CD4-positive, alpha-beta T cell treated with Interferon gamma for 1 hour (primary cell): ENCODE measurements around the gene CCL1.
"Not testable (repeated sequence)": the region's sequence is repeated elsewhere in the genome, so short reads cannot be mapped to it uniquely, and the experiment has no call there.

Experiments used
- DNase-seq: peaks from one replicate; pipeline ENCODE4 v3.0.0-alpha.2; 2020

CCL1 gene

DNA sequence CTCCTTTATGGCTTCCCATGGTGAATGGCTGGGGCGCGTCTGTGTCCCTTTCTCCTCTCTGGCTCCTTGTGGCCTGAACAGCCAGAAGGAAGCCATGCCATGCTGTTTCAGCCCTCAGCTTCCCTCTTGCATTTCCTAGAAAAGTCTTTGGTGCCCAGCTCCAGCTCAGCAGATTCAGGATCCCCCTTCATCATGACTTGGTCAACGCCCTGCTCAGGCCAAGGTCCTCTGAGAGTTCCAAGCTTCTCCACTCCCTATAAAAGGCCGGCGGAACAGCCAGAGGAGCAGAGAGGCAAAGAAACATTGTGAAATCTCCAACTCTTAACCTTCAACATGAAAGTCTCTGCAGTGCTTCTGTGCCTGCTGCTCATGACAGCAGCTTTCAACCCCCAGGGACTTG is 6.8 kb downstream of the CCL1 start, which contains the start of gene CCL13:
Gene CCL13 (plus strand): TSS at position 287 of the 400 bp plus-strand sequence. CDS start 47 bp downstream, at position 334.
- DNase-seq, result no peak

DNA sequence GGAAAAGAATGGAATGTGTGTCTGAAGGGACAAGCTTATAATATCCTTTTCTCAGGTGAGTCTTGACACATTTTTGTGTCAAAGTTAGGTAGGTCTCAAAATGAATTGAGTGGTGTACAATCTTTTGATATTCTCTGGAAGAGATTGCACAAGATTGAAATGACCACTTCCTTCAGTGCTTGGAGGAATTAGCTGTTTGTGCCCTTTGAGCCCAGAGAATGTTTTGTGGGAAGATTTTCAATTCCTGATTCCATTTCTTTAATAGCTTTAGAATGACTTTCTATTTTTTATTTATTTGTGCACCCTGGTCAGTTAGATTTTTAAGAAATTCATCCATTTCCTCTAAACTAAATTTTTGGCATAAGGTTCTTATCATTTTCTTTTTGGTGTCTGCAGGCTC is 8.4 kb downstream of the CCL1 start:
- DNase-seq, result no peak

DNA sequence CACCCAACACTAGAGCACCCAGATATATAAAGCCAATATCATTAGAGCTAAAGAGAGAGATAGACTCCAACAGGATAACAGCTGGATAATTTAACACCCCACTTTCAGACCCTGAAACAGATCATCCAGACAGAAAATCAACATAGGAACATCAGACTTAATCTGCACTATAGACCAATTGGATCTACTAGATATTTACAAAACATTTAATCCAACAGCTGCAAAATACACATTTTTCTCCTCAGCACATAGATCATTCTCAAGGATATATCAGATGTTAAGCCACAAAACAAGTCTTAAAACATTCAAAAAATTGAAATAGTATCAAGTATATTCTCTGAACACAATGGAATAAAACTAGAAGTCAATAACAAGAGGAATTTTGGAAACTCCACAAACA is 10.8 kb downstream of the CCL1 start:
- DNase-seq, result no peak

DNA sequence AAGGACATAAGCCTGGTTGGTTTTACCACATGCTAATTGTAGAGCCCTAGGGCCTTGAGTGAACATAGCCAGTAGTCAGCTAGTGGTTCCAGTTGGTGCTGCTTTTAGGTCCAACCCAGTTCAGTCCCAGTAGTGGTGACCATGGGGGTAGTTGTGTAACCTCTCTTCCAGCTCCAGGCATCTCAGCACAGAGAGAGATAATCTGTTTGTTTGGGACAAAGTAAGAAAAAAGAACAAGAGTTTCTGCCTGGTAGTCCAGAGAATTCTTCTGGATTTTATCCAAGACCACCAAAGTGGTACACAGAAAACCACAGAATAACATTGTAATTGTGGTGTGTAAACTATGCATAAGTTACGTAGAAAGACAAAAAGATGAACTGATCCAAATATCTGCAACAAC is 11.9 kb downstream of the CCL1 start:
- no peak for DNase-seq

DNA sequence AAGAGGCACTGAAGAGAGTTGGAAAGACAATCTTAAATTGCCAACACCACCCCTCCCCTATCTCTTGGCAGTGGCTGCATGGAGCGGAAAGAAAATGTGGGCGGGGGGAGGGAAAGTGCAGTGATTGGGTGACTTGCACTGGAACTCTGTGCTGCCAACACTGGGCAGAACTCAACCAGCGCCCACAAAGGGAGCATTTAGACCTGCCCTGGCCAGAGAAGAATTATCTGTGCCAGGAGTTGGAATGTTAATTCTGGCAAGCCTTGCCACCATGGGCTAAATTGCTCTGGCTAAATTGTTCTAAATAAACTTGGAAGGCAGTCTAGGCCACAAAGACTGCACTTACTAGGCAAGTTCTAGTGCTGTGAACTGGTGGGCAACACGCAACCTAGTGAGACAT is 13.3 kb downstream of the CCL1 start:
- no peak for DNase-seq

DNA sequence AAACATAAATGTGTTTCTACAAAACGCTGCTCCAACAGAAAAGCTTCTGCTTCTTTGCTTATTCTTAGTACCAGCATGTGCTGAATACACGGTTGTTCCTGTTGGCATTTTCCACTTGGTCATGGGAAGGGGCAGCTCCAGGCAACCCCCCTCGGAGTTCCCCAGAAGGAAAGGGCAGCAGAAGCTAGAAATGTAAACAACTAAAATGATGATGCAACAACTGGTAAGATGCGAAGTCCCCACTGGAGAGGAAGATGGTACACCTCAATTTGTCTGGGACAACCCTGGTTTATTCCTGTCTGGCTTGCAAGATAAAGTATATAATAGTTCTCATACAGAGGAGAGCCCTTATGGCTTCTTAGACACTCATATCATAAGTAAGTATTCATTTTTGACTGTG is 16.0 kb downstream of the CCL1 start:
- DNase-seq, result no peak

GRCh38 chr17:34341916-34342315 is 21.1 kb downstream of the CCL1 start:
- DNase-seq, result no peak

DNA sequence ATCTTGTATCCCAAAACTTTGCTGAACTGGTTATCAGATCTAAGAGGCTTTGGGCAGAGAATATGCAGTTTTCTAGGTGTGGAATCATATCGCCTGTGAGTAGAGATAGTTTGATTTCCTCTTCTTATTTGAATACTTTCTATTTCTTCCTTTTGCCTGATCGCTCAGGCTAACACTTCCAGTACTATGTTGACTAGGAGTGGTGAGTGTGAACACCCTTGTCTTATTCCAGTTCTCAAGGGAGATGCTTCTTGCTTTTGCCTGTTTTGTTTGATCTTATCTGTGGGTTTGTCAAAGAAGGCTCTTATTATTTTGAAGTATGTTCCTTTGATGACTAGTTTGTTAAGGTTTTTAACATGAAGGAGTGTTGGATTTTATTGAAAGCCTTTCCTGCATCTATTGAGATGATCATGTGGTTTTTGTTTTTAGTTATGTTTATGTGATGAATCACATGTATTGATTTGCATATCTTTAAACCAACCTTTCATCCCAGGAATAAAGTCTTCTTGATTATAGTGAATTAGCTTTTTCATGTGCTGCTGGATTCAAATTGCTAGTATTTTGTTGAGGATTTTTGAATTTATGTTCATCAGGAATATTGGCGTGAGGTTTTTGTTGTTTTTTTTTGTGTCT is 23.8 kb downstream of the CCL1 start:
- DNase-seq, result no peak

- no peak for DNase-seq
Observed at GRCh38 chr17:34337701-34338100, 25.3 kb downstream of the CCL1 start.

- DNase-seq, result not testable (repeated sequence)
Observed at GRCh38 chr17:34327580-34327979, 35.5 kb downstream of the CCL1 start.

DNA sequence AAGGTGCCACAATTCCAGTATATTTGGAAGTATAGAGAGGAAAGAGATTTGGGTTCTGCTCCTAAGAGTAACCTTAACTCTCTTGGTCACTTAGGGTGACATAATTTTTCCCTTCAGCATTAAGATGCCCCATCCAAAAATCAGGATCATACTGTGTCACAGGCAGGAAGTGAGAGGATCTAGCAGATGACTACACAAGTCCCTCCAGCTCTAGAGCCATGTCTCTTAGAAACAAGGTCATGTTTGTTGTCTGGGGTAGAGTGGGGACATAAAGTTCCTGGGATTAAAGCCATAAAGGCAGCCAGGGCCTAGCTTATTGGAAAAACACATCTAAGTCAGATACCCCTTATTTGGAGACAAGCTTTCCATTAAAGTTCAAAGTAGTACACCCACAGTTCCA is 41.1 kb downstream of the CCL1 start:
- no peak for DNase-seq

GRCh38 chr17:34319039-34319483 is 44.0 kb downstream of the CCL1 start, which contains the start of gene CCL8:
TSS of gene CCL8 (plus strand) at chr17:34319435. CDS start at chr17:34319502, 67 bp downstream.
- peak; percentile 8 for DNase-seq

GRCh38 chr17:34318474-34318873 is 44.6 kb downstream of the CCL1 start:
- DNase-seq, result peak; percentile 16

- peak; percentile 13 for DNase-seq
Observed at GRCh38 chr17:34314279-34314678, 48.8 kb downstream of the CCL1 start.

DNA sequence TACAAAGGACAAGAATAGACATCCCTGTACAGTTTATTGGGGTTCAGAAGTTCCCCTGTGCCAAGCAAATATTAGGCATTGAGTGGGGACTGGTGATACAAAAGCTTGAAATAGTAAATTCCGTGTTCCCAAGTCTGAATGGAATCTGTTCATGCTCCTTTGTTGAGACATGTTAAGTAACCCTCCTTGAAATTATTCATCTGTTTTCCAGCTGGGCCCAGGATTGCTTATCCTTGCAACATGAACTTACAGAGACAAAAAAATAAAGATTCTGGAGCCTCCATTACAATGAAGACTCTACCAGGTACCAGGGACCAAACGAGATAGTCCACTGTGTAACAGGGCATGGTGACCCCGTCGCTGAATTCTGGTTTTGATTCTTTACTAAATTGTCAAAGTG is 49.9 kb downstream of the CCL1 start:
- DNase-seq, result no peak

DNA sequence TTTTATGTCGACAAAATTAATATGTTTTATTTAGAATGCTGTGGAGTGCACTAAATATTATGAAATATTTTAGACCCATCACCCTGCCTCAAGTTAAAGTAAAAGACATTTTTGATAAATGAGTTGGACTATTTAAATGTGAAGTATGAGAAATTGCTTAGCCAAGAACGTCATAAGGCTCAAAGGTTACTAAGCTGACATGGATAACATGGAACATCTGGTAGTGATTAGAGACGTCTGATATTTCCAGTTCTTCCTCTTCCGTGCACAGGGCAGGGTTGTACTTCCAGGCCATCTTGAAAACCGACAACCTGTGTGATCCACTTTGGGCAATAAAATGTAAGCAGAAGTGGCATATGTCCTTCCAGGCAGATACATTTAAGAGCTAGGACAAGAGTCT is 51.0 kb downstream of the CCL1 start:
- no peak for DNase-seq

DNA sequence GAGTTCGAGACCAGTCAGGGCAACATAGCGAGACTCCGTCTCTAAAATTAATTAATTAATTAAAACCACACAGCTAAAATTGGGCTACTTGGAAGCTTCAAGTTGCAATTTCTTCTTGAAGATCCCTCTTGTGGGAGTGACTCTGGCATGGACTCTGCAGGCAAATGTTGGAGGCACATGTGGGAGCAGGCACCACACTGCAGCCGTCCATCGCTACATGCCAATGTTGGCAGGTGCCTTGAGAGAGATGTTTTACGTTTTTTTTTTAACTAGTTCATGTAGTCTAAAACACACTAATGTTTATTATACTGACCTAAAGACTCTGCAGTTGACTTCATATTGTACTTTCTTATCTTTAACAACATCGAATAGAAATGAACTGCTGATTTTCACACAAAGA is 51.7 kb downstream of the CCL1 start:
- no peak for DNase-seq
